HL-60 (cell line): ENCODE results near the gene BCL7A.

Experiments used
- DNase-seq, 2 experiments: peaks; one replicate each; pipeline ENCODE4 v3.0.0-alpha.2; 2010 to 2020; ENCODE audit warnings: low read depth in 1 of 2, low spot score in 1 of 2
- H3K27ac ChIP-seq: fragments of 250-450 bp; sonication (Bioruptor Pico); replicated peaks from 2 replicates; pipeline ENCODE4 v1.5.1; 2020; ENCODE audit warnings: mild to moderate bottlenecking, moderate library complexity
- H3K27me3 ChIP-seq: fragments of 250-450 bp; sonication (Bioruptor Pico); 2 replicates; pipeline ENCODE4 v1.5.1; 2021; ENCODE audit warnings: mild to moderate bottlenecking, moderate library complexity; ENCODE audit not compliant: insufficient read depth, poor library complexity, severe bottlenecking
- H3K4me3 ChIP-seq: replicated peaks from 2 replicates; pipeline ENCODE4 v1.5.1; 2011; ENCODE audit warnings: mild to moderate bottlenecking, control low read depth, low read length; ENCODE audit not compliant: insufficient read depth
- CTCF ChIP-seq: IDR thresholded peaks from one replicate; pipeline ENCODE4 v1.5.1; 2011; ENCODE audit warnings: low read length, control low read depth, inconsistent platforms; ENCODE audit not compliant: insufficient read depth
- GABPA ChIP-seq: IDR thresholded peaks from 2 replicates; pipeline ENCODE4 v1.6.1; 2012; ENCODE audit warnings: low read depth
- POLR2AphosphoS5 ChIP-seq: IDR thresholded peaks from 2 replicates; pipeline ENCODE4 v1.6.1; 2012; ENCODE audit warnings: low read depth
- REST ChIP-seq: IDR thresholded peaks from 2 replicates; pipeline ENCODE4 v1.6.1; 2012; ENCODE audit warnings: low read depth; ENCODE audit not compliant: insufficient replicate concordance
- SPI1 ChIP-seq: IDR thresholded peaks from 2 replicates; pipeline ENCODE4 v1.6.1; 2012; ENCODE audit warnings: low read depth, mild to moderate bottlenecking, borderline replicate concordance

BCL7A gene

GRCh38 chr12:122004633-122005071 lies 17.0 kb upstream of the BCL7A start:
- peaks cover 4% of the 10 kb centered on the region for H3K27me3 ChIP-seq
- no peak for DNase-seq
- H3K4me3 ChIP-seq = no peak overlapping the region
- no peak for TF ChIP-seq GABPA
- no peak for TF ChIP-seq SPI1
- TF ChIP-seq REST = no peak
- TF ChIP-seq CTCF = no peak
- TF ChIP-seq POLR2AphosphoS5 = no peak
- H3K27ac ChIP-seq = no peak overlapping the region

- peaks cover 4% of the 10 kb centered on the region for H3K27me3 ChIP-seq
- DNase-seq = no peak
- no peak overlapping the region for H3K4me3 ChIP-seq
- H3K27ac ChIP-seq = no peak overlapping the region
- TF ChIP-seq GABPA (no peak), POLR2AphosphoS5 (no peak), SPI1 (no peak), REST (no peak), CTCF (no peak)
Observed at GRCh38 chr12:122005252-122005776, 16.4 kb upstream of the BCL7A start.

GRCh38 chr12:122006186-122006926 lies 15.3 kb upstream of the BCL7A start:
- DNase-seq = peak in 1 of 2 experiments; percentile 29
- no peak overlapping the region for H3K27ac ChIP-seq
- peaks cover 4% of the 10 kb centered on the region for H3K27me3 ChIP-seq
- TF ChIP-seq CTCF = no peak
- TF ChIP-seq SPI1 = no peak
- H3K4me3 ChIP-seq = no peak overlapping the region
